NCI-H2107 treated with DMSO at 0.1 percent for 48 hours (cell line): ENCODE results near the gene SELENOO.
"Not testable (repeated sequence)": the region's sequence is repeated elsewhere in the genome, so short reads cannot be mapped to it uniquely, and the experiment has no call there.

Source experiments
- DNase-seq: peaks from one replicate; lab custom pipeline; 2025; ENCODE audit not compliant: unreplicated experiment; lab: John Stamatoyannopoulos, UW

SELENOO gene

DNA sequence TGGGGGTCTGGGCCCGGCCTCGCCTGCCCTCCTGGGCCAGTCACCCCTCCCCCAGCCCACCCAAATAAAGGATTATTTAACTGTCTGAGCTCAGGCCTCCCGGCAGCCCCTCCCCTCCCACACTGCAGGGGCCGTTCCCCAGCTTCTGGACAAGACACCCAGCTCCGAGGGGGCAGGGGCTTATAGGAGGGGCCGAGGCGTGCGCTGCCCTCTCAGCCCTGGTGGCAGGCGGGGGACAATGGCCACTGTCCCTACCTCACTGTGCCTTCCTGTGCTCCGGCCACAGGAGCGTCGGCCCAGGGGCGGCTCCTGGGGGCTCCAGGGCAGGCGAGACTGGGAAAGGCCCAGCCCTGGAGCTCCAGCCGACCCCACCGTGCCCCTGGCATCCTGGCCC lies 2.2 kb upstream of the SELENOO start:
- DNase-seq = no peak

DNA sequence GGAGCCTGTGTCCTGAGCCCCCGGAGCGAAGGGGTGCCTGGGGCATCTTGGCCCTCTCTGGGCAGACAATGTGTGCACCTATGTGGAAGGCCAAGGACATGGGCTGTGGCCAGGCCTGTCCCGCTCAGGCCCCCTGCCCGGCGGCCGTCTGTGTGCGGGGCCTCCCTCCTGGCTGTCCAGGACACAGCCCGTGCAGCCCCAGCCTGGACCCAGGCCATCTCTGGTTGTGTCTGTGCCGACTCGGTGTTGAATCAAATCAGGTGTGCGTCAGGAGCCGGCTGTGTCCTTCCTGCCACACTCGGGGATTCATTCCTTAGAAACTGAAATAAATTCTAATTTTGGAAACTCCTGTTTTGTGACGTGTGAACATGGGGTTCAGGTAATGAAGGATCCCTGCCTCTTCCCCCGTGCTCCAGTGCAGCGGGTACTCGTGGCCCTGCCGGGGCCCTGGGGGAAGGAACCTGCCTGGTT lies 1.5 kb upstream of the SELENOO start:
- no peak for DNase-seq

DNA sequence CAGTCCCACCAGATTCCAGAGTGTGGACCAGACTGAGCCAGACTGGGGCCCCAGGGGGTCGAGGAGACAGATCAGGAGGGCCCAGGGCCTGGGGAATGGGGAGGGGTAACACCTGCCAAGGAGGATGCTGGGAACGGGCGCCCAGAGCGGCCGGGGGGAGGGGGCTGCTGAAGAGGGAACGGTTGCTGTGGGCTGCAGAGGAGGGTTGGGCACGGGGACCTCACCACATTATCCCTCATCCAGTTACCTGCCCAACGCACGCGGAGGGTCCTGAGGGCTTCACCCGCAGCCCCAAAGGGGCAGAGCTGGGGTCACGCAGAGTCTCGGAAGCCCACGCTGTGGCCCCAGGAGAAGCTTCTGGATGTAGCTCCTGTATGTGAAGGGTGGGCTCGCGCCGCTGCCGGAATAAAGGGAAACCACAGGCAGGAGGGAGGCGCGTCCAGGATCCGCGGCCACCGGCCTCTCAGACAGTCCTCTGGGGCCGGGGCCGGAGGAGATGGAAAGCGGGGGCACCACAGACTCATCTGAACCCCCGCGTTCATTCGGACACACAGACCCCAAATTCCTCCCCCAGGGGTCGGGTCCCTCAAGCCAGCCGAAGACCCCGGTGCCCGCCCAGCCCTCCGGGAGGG lies 866 bp upstream of the SELENOO start:
- no peak for DNase-seq

DNA sequence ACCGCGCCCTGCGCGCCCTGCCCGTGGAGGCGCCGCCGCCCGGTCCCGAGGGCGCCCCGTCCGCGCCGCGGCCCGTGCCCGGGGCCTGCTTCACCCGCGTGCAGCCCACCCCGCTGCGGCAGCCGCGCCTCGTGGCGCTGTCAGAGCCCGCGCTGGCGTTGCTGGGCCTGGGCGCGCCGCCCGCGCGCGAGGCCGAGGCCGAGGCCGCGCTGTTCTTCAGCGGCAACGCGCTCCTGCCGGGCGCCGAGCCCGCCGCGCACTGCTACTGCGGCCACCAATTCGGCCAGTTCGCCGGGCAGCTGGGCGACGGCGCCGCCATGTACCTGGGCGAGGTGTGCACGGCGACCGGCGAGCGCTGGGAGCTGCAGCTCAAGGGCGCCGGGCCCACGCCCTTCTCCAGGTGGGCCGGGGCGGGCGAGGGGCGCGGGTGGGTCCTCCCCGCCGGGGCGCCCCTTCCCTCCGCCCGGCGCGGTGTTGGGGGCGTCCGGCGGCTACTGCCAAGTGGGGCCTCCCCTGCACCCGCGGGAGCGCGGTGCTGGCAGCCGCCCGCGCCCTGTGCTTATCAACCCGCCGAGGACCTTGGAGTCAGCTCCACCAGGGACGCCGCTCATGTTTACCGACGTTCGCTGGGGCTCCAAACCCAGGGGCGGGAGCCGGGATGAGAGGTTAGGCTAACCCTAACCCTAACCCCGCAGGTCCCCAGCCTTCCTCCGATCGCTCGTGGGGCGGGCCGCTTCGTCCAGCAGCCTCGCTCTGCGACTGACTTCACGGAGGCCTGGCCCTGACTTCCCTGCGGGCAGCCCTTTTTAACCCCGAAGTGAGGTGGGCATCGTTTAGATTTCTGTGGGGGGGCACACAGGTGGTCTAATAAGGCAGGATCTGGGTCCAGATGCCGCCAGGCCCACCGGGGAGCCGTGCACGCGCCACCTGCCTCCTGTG lies 649 bp downstream of the SELENOO start:
- no peak for DNase-seq

DNA sequence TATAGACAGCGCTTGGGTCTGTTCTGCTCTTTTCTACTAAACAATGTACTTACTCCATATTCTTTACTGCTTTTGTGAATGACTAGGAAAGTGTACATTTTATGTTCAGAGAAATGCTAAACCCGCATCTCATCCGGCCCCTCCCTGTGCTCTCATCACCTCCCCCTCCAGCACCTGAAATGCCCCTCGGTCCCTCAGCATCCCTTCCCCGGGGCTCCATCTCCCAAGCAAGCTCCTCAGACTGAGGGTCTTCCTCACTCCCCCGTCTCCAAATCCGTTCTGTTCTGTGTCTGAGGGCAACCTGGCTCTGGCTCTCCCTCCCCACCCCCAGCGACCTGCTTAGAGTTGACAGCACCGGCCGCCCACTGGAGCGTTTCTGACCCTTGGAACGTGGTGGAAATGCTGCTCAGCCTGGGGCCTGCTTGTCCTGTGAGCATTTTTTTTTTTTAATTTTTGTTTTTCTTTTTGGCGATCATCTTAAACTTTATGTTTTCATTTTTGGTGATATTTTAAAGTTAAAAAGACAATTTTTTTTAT lies 1.4 kb downstream of the SELENOO start:
- DNase-seq = no peak

DNA sequence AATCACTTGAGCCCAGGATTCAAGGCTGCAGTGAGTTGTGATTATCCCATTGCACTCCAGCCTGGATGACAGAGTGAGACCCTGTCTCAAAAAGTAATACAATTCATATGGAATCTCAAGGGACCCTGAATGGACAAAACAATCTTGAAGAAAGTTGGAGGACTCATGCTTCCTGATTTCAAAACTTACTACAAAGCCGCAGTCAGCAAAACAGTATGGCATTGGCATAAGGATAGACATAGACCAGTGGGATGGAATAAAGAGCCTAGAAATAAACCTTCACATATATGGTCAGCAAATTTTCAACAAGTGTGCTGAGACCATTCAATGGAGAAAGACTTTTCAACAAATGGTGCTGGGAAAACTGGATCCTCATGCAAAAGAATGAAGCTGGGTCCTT lies 2.5 kb downstream of the SELENOO start:
- DNase-seq = no peak

DNA sequence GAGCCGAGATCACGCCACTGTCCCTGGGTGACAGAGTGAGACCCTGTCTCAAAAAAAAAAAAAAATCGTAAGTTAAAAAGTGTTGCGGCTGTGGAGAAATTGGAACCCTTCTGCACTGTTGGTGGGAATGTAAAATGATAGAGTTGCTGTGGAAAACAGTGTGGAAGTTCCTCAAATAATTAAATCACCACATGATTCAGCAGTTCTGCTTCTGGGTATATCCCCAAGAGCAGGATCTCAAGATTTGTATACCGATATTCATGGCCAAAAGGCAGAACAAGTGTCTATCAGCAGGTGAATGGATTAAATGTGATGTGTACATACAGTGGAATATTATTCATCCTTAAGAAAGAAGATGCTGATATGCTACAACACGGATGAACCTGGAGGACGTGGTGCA lies 3.8 kb downstream of the SELENOO start:
- DNase-seq = no peak

DNA sequence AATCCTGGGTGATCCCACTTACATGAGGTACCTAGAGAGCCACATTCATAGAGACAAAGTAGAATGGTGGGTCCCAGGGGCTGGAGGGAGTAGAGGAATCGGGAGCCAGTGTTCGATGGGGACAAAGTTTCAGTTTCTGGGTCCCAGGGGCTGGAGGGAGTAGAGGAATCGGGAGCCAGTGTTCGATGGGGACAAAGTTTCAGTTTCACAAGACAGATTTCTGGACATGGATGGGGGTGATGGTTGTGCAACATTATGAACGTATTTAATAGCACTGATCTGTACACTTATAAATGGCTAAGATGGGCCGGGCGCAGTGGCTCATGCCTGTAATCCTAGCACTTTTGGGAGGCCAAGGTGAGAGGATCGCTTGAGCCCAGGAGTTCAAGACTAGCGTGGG lies 4.2 kb downstream of the SELENOO start:
- DNase-seq = not testable (repeated sequence)

DNA sequence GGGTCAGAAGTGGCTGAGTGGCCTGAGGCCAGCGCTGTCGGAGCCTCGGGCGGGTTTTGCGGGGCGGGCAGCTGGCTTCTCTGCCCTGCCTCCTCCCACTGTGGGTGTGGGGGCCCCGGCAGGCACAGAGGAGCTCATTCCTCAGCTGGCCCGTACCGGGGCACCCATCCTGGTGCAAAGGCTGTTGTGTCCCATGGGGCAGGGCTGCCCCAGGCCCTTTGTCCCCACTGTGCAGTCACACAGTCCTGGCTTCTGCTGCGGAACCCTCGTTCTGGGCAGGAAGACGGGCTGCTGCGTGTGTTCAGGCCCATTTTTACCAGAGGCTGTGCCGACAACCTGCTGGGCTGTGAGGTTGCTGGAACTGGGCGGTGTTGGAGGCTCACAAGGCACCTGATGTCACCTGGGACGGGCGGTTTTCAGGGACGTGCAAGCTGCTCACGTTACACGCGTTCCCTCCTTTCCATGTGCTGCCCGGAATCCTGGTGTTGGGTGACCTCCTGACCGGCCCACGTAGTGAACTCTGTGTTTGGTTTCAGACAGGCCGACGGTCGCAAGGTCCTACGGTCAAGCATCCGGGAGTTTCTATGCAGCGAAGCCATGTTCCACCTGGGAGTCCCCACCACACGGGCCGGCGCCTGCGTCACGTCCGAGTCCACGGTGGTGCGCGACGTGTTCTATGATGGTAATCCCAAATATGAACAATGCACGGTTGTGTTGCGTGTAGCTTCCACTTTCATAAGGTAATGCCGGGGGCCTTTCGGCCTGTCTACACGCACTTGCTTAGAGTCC lies 5.2 kb downstream of the SELENOO start:
- DNase-seq = no peak

DNA sequence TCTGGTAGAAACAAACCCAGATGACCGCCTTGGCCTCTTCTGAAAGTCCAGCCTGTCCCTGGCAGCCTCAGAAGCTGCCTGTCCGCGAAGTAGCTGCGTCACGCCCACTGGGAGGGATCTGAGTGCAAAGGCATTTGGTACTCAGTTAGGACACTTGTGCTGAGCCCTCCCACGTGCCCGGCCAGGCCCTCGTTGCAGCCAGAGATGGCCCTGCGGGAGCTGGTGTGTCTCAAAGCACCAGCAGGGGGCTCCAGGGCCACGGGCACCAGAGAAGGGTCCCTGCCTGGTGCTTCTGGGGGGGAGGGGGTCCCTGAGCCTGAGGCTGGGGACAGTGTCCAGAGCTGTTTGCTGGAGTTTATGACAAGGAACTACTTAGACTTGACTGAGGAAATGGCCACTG lies 5.8 kb downstream of the SELENOO start:
- no peak for DNase-seq

DNA sequence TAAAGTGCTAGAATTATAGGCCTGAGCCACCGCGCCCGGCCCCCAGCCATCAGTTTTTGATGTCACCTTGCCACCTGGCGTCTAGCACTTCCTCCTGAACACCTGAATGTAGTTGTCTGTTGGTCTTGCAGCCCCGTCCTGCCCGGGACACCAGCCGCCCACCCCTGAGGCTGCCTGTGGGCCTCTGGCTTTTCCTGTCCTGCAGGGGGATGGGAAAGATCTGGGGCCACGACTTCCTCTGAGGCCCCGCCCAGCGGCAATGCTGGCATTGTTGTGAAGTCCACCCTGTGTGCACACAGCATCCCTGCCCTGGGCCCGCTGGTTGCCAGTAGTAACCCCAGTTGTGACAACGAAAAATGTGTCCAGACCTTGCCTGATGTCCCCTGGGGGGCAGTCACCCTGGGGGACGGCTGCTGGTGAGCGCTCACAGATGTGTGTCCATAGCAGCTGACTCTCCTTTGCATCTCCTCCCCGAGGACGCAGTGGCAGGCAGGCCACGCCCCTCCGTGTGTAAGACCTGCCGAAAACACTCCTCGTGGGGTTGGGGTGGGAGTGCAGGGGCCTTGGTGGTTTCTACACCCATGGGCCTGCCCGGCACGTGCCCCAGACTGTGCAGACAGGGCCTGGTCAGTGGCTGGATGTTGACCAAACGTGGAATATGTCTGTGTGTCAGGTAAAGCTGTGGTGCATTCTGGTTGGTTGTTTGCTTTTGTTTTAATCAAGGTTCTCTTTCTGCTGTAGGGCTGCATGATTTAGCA lies 6.8 kb downstream of the SELENOO start:
- no peak for DNase-seq

DNA sequence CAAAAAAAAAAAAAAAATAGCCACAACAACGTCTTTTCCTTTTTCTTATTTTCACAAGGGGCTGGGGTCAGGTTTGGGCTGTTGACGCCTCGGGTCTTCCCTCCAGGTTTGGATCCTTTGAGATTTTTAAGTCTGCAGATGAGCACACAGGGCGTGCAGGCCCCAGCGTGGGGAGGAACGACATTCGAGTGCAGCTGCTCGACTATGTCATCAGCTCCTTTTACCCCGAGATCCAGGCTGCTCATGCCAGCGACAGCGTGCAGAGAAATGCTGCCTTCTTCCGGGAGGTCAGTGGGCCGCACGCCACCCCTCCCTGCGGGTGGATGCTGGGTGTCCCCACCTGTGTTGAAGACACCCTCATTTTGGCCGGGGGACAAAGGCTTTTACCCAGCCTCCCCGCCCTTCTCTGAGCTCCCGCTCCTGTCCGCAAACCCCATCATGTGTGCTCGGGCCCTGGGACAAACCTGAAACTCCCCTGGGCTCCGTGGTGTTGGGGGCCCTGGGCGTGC lies 7.7 kb downstream of the SELENOO start:
- DNase-seq = no peak

DNA sequence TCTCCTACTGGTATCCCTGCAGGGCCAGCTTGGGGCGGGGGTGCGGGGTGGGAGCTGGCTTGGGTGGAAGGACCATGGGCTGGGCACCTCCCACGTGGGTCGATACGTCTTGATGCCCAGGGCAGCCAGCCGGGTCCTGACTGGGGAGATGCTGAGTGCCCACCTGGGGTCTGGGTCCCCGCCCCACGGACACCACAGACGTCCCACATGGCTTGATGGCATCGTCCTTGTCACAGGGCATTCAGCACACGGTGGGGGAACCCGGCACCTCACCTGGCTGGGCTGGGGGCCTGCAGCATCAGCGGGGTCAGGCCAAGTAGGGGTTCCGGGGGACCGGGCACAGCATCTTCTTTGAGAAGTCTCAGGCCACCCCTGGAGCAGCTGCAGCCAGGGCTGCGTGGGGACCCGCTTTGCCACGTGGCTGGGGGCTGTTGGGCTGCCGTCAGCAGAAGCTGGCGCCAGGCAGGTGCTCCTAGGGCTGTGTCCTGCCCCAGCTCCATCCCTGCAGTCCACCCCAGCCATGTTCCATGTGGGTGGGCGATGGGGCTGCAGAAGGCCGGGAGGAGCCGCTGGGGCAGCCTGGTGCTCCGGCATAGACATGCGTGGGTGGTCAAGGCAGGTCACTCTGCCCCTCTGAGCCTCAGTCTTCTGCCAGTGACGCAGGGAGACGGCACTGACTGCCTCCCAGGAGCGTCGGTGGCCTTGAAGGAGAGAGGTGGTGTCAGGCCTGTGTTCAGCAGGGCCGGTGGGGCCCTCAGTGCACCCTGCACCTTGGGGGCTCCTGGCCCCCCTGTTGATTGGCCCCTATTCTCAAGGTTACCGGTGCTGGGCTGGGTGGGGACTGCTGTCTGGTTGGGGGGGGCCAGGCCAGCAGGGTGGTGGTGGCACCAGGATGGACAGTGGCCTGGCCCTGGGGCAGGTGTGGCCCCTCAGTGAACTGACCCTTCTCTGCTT lies 8.4 kb downstream of the SELENOO start:
- DNase-seq = no peak

DNA sequence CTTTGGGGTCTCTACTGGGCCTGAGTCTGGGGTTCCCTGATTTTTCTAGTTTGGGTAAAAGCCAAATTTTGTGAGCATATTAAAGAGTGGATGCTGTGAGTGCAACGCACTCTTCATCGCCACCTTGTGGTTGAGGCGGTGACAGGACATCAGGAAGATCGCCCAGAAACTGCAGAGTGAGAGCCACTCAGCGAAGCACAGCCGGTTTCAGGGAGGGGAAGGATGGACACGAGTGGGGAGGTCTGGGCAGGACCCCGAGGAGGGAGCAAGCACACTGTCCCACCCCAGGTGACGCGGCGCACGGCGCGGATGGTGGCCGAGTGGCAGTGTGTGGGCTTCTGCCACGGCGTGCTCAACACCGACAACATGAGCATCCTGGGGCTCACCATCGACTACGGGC lies 9.1 kb downstream of the SELENOO start:
- DNase-seq = no peak

DNA sequence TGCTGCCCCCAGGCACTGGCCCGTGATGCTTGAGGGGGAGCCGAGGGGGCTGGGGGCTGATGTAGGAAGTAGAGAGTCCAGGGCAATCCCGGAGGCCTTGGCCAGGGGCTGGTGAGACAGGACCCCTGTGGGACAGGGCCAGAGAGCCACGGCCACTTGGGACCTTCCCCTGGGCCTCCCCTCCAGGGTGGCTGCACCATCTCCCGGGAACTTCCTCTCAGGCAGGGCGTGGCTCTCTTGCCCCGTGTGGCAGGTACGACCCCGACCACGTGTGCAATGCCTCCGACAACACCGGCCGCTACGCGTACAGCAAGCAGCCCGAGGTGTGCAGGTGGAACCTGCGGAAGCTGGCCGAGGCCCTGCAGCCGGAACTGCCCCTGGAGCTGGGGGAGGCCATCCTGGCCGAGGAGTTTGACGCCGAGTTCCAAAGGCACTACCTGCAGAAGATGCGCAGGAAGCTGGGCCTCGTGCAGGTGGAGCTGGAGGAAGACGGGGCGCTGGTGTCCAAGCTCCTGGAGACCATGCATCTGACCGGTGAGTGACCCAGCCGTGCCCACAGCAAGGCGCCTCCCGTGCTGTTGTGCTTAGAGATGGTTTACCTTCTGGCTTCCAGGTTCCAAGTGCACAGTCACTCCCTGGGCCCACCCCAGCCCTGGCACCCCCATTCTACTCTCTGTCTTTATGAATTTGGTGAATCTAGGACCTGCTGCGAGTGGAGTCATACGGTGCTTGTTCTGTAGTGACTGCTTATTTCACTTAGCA lies 9.7 kb downstream of the SELENOO start:
- no peak for DNase-seq

DNA sequence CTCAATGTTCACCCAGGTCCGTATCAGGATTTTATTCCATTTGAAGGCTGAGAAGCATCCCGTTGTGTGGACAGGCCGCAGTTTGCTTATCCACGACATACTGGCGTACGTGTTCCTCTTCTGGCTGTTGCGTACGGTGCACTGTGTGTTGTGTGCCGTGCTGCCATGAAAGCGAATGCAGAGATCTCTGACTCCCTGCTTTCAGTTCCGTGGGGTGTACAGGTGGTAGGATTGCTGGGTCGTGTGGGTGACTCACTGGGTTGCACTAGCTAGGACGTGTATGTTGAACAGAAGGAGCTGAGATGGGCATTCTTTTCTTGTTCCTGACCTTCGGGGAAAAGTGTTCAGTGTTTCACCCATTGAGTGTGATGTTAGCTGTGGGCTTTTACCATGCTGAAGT lies 10.3 kb downstream of the SELENOO start:
- DNase-seq = no peak

DNA sequence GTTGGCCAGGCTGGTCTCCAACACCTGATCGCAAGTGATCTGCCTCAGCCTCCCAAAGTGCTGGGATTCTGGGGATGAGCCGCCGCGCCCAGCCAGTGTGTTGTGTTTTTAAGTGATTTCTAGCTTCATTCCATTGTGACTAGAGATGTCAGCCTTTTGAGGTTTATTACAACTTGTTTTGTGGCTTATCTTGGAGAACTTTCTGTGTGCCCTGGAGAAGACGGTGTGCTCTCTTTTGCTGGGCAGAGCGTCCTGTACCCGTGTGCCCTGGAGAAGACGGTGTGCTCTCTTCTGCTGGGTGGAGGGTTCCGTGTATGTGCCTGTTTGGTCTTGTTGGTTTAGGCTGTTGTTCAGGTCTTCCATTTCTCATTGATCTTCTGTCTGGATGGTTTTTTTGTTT lies 12.5 kb downstream of the SELENOO start:
- DNase-seq = no peak

DNA sequence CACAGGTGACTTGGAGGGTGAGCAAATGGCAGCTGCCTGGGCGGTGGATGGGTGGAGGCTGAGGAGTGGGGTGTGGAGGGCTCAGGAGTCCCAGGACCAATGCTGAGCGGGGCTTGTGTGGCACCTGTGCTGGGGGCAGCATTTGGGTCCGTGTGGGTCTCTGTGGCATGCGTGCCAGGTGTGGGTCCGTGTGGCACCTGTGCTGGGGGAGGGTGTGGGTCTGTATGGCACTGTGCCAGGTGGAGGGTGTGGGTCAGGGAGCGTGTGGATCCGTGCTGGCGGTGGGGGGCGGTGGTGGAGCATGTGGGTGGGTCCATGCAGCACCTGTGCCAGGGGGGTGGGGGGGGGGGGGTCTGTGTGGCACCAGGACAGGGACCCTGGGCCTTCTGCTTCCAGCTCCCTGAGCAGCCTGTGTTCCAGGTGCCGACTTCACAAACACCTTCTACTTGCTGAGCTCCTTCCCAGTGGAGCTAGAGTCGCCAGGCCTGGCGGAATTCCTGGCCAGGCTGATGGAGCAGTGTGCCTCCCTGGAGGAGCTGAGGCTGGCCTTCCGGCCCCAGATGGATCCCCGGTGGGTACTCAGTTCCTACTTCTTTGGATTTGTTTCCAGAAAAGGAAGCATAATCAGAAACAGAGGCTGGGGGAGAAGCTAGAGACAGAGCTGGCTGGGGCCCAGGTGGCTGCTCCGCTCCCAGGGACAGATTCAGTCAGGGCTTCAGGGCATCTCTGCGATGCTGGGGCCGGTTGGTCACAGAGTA lies 14.7 kb downstream of the SELENOO start:
- DNase-seq = no peak
